ENCODE results near the gene ZFAND6.

DNA sequence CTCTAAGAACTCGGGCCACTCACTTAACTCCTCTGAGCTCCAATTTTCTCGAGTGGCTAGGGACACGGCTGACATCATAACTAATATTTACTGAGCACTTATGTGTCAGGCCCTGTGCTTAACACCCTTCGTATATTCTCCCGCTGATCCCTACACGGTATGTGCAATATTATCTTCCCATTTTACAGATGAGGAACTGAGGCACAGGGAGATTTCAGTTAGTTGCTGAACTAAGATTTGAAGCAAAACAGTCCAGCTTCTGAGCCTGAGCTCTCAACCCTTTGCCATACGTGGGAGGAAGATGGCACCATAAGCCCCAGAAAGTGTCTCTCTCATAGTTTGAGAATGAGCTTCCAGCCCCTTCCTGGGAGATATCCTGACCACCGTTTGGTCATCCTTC, 112.9 kb downstream of the ZFAND6 start:
- TF ChIP-seq NRF1 (conservative IDR thresholded peaks at IDR 0.05; ENCODE audit: low read depth, low read length) (no peak), TAF1 (IDR thresholded peaks at IDR 0.05; ENCODE audit: borderline replicate concordance, low read depth, low read length) (no peak), CREB1 (IDR thresholded peaks at IDR 0.05; ENCODE audit: low read depth) (no peak), CREM (IDR thresholded peaks at IDR 0.05; ENCODE audit: low read depth) (no peak), POLR2A (IDR thresholded peaks at IDR 0.05; ENCODE audit: low read depth, low read length) (no peak), EP300 (IDR thresholded peaks at IDR 0.05; ENCODE audit: borderline replicate concordance in 1 of 2, control insufficient read depth in 1 of 2, low read depth in 2 of 2, low read length in 2 of 2) (no peak), HDAC2 (IDR thresholded peaks at IDR 0.05) (no peak), RB1 (IDR thresholded peaks at IDR 0.05; ENCODE audit: borderline replicate concordance) (no peak)
- TF ChIP-seq, protein P1, sequence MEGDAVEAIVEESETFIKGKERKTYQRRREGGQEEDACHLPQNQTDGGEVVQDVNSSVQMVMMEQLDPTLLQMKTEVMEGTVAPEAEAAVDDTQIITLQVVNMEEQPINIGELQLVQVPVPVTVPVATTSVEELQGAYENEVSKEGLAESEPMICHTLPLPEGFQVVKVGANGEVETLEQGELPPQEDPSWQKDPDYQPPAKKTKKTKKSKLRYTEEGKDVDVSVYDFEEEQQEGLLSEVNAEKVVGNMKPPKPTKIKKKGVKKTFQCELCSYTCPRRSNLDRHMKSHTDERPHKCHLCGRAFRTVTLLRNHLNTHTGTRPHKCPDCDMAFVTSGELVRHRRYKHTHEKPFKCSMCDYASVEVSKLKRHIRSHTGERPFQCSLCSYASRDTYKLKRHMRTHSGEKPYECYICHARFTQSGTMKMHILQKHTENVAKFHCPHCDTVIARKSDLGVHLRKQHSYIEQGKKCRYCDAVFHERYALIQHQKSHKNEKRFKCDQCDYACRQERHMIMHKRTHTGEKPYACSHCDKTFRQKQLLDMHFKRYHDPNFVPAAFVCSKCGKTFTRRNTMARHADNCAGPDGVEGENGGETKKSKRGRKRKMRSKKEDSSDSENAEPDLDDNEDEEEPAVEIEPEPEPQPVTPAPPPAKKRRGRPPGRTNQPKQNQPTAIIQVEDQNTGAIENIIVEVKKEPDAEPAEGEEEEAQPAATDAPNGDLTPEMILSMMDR (IDR thresholded peaks at IDR 0.05 in 2 of 3, conservative IDR thresholded peaks at IDR 0.05 in 1 of 3; ENCODE audit: control insufficient read depth in 2 of 3, extremely low read depth in 1 of 3, insufficient read depth in 1 of 3, low read depth in 3 of 3, low read length in 3 of 3): no peak
- TF ChIP-seq, protein P2, sequence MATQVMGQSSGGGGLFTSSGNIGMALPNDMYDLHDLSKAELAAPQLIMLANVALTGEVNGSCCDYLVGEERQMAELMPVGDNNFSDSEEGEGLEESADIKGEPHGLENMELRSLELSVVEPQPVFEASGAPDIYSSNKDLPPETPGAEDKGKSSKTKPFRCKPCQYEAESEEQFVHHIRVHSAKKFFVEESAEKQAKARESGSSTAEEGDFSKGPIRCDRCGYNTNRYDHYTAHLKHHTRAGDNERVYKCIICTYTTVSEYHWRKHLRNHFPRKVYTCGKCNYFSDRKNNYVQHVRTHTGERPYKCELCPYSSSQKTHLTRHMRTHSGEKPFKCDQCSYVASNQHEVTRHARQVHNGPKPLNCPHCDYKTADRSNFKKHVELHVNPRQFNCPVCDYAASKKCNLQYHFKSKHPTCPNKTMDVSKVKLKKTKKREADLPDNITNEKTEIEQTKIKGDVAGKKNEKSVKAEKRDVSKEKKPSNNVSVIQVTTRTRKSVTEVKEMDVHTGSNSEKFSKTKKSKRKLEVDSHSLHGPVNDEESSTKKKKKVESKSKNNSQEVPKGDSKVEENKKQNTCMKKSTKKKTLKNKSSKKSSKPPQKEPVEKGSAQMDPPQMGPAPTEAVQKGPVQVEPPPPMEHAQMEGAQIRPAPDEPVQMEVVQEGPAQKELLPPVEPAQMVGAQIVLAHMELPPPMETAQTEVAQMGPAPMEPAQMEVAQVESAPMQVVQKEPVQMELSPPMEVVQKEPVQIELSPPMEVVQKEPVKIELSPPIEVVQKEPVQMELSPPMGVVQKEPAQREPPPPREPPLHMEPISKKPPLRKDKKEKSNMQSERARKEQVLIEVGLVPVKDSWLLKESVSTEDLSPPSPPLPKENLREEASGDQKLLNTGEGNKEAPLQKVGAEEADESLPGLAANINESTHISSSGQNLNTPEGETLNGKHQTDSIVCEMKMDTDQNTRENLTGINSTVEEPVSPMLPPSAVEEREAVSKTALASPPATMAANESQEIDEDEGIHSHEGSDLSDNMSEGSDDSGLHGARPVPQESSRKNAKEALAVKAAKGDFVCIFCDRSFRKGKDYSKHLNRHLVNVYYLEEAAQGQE (IDR thresholded peaks at IDR 0.05; ENCODE audit: low read depth, low read length): no peak

Measured in GM12878 (cell line).